K562 (cell line): ENCODE measurements around the gene HDAC6. TPM values are rescaled to one million over a fixed set of nuclear protein-coding genes. Genes with fewer than 3 reads are reported as not detected.

Experiments used
- BRF2 ChIP-seq: IDR thresholded peaks from 3 replicates; pipeline ENCODE4 v1.6.1; 2011; ENCODE audit warnings: borderline replicate concordance, mild to moderate bottlenecking; ENCODE audit not compliant: insufficient read length, insufficient read depth
- CEBPZ ChIP-seq: fragments of 150-350 bp; IDR thresholded peaks from 2 replicates; pipeline ENCODE4 v1.6.1; 2014; ENCODE audit warnings: low read depth, mild to moderate bottlenecking, low read length, borderline replicate concordance
- CHD4 ChIP-seq: fragments of 200-600 bp; sonication (generic); IDR thresholded peaks from 3 replicates; pipeline ENCODE4 v1.6.1; 2012; ENCODE audit warnings: low read depth, mild to moderate bottlenecking, mixed read lengths, low read length, inconsistent platforms; ENCODE audit not compliant: insufficient read depth, insufficient replicate concordance, poor library complexity, severe bottlenecking
- FOSL1 ChIP-seq: fragments of 200-800 bp; sonication (Bioruptor generic); conservative IDR thresholded peaks from 2 replicates; pipeline ENCODE4 v1.6.1; 2016; ENCODE audit warnings: missing genetic modification characterization, missing compliant biosample characterization
- HBP1 ChIP-seq: fragments of 450-650 bp; formaldehyde crosslinking; IDR thresholded peaks from 2 replicates; pipeline ENCODE4 v1.4.0; 2022; ENCODE audit warnings: missing genetic modification characterization
- IFI16 ChIP-seq: fragments of 250-450 bp; sonication (Bioruptor Pico); IDR thresholded peaks from 2 replicates; pipeline ENCODE4 v2.1.2; 2022; ENCODE audit warnings: mild to moderate bottlenecking, inconsistent platforms
- MAZ ChIP-seq, 2 experiments: fragments of 450-650 bp in 1 of 2; sonication (generic) in 1 of 2; formaldehyde crosslinking; IDR thresholded peaks in 1 of 2; conservative IDR thresholded peaks in 1 of 2; 2 replicates each; pipeline versions ENCODE4 v1.4.0 to v1.5.0; 2020; ENCODE audit warnings: mild to moderate bottlenecking in 1 of 2, missing genetic modification reagents in 1 of 2
- NR3C1 ChIP-seq: sonication (generic); formaldehyde crosslinking; IDR thresholded peaks from 2 replicates; pipeline ENCODE4 v1.8.1; 2022; ENCODE audit warnings: missing genetic modification reagents
- NRF1 ChIP-seq, 2 experiments: fragments of 450-650 bp; IDR thresholded peaks in 1 of 2; conservative IDR thresholded peaks in 1 of 2; 2 replicates each; pipeline ENCODE4 v1.6.1; 2014; ENCODE audit warnings: mild to moderate bottlenecking in 2 of 2
- RBM22 ChIP-seq: fragments of 200-400 bp; formaldehyde crosslinking; IDR thresholded peaks from 2 replicates; pipeline ENCODE4 v1.6.1; 2018; ENCODE audit warnings: low read length, low read depth; ENCODE audit not compliant: poor library complexity, severe bottlenecking
- SMAD2 ChIP-seq: fragments of 150-350 bp; IDR thresholded peaks from 2 replicates; pipeline ENCODE4 v1.6.1; 2014; ENCODE audit warnings: low read depth, mild to moderate bottlenecking, low read length
- USF2 ChIP-seq: sonication (generic); formaldehyde crosslinking; IDR thresholded peaks from 2 replicates; pipeline ENCODE4 v1.5.0; 2020; ENCODE audit warnings: missing genetic modification reagents
- ZBTB34 ChIP-seq: fragments of 250-450 bp; sonication (Bioruptor Pico); IDR thresholded peaks from 2 replicates; pipeline ENCODE4 v1.8.0; 2021; ENCODE audit warnings: mild to moderate bottlenecking, moderate library complexity
- ZFP1 ChIP-seq: fragments of 450-650 bp; formaldehyde crosslinking; IDR thresholded peaks from 2 replicates; pipeline ENCODE4 v1.4.0; 2020; ENCODE audit warnings: mild to moderate bottlenecking, mixed read lengths
- ZNF431 ChIP-seq: sonication (generic); formaldehyde crosslinking; IDR thresholded peaks from 2 replicates; pipeline ENCODE4 v1.8.0; 2022; ENCODE audit warnings: mild to moderate bottlenecking, missing genetic modification reagents
- ZNF512 ChIP-seq: IDR thresholded peaks from 2 replicates; pipeline ENCODE4 v1.6.1; 2016; ENCODE audit warnings: missing genetic modification characterization, missing compliant biosample characterization
- ZNF766 ChIP-seq: fragments of 200-800 bp; sonication (Bioruptor generic); conservative IDR thresholded peaks from 2 replicates; pipeline ENCODE4 v1.6.1; 2016; ENCODE audit warnings: missing genetic modification characterization, missing compliant biosample characterization
- polyA plus RNA-seq, 8 experiments: library from polyadenylated mRNA; depleted of rRNA in 4 of 8; stranded (reverse) in 5 of 8; unstranded in 3 of 8; fragments of >200 nt; fragmentation: Nextera tagmentation in 2 of 8; fragmentation: Illumina TruSeq in 1 of 8; extraction: Ambion mirVana in 2 of 8; extraction: Trizol in 1 of 8; gene quantifications; 2 replicates each; pipeline versions ENCODE4 v1.2.1 to v1.2.3, GENCODE V29; 2011 to 2014; ENCODE audit warnings: inconsistent platforms in 1 of 8, missing spikeins in 1 of 8
- total RNA-seq, 7 experiments: library from RNA; depleted of rRNA in 6 of 7; stranded (reverse); fragments of >200 nt in 6 of 7; fragmentation: Illumina TruSeq in 2 of 7; extraction: Trizol in 2 of 7; gene quantifications; 2 replicates each; pipeline versions ENCODE4 v1.2.1 to v1.2.3, GENCODE V29; 2011 to 2021; ENCODE audit warnings: low replicate concordance in 1 of 7

The HDAC6 gene
- total and polyA plus RNA-seq, 9 of the 15 experiments (the other 6 are each of a cell fraction or from before 2014, with no cell fraction given), result 29.9 to 101 (median 71.2) TPM

GRCh38 chrX:48794340-48794910 lies 7.4 kb upstream of the HDAC6 start (continued):
- TF ChIP-seq CEBPZ (no peak), ZNF431 (0 out of 2 replicates have a peak, but pooled peaks have one; percentile 34), ZNF512 (tag) (no peak), BRF2 (no peak), NRF1 (conservative IDR thresholded peaks at IDR 0.05 in 1 of 2, IDR thresholded peaks at IDR 0.05 in 1 of 2) (peak; percentile 19 to 40; a peak in 3 of 4 replicates), ZBTB34 (CRISPR knock-in tag) (no peak), FOSL1 (tag) (no peak), ZNF766 (CRISPR knock-in tag) (no peak), HBP1 (CRISPR knock-in tag) (no peak), MAZ (CRISPR knock-in tag; conservative IDR thresholded peaks at IDR 0.05 in 1 of 2, IDR thresholded peaks at IDR 0.05 in 1 of 2) (no peak; a peak in 1 of 4 replicates), ZFP1 (CRISPR knock-in tag) (no peak), SMAD2 (no peak), IFI16 (CRISPR knock-in tag) (no peak), RBM22 (no peak), USF2 (CRISPR knock-in tag) (peak; percentile 53), NR3C1 (CRISPR knock-in tag) (no peak), CHD4 (no peak)
